Endothelial cell of umbilical vein (primary cell): ENCODE results near the gene CAMKK2. TPM values are rescaled to one million over a fixed set of nuclear protein-coding genes. Genes with fewer than 3 reads are reported as not detected.

Experiments used
- BruUV-seq: library from RNA; stranded (reverse); fragments of 400-500 nt; replicated peaks from 2 replicates; lab custom pipeline; 2021; lab: Mats Ljungman, UMichigan
- CTCF ChIA-PET: fragments of 300-600, 350-600 bp; sonication (Branson Sonifier 250); formaldehyde crosslinking; loops from one replicate; lab custom pipeline; 2021; ENCODE audit warnings: antibody characterized with exemption, inconsistent platforms; lab: Charles Lee
- POLR2A ChIA-PET: fragments of 300-600, 350-600 bp; sonication (Branson Sonifier 250); formaldehyde crosslinking; loops from one replicate; lab custom pipeline; 2021; ENCODE audit warnings: antibody characterized with exemption, inconsistent platforms; lab: Charles Lee
- DNase-seq: peaks from one replicate; pipeline ENCODE4 v3.0.0-alpha.2; 2011; ENCODE audit warnings: low read depth, low spot score
- FAIRE-seq: peaks from 2 replicates; lab custom pipeline; 2011; peaks lifted over from hg19 to GRCh38; lab: Jason Lieb, UNC
- H2AFZ ChIP-seq: 2 replicates; pipeline ENCODE4 v1.6.0; 2012; ENCODE audit warnings: low read depth, low read length, control low read depth, inconsistent platforms
- H3K27ac ChIP-seq: 2 replicates; pipeline ENCODE4 v1.5.1; 2011; ENCODE audit warnings: low read depth, mild to moderate bottlenecking, control low read depth, low read length, moderate library complexity; ENCODE audit not compliant: insufficient read depth
- H3K27me3 ChIP-seq, 2 experiments: 2 replicates each; pipeline versions ENCODE4 v1.6.0 to v1.6.1; 2011; ENCODE audit warnings: low read length in 2 of 2, mixed read lengths in 1 of 2; ENCODE audit not compliant: control insufficient read depth in 2 of 2, insufficient read depth in 2 of 2
- H3K36me3 ChIP-seq, 2 experiments: 2 replicates in 1 of 2; 3 replicates in 1 of 2; pipeline ENCODE4 v1.5.1; 2011; ENCODE audit warnings: low read length in 2 of 2, mild to moderate bottlenecking in 1 of 2, moderate library complexity in 1 of 2; ENCODE audit not compliant: control insufficient read depth in 2 of 2, insufficient read depth in 2 of 2; ENCODE audit errors: extremely low read depth in 1 of 2
- H3K4me1 ChIP-seq: 3 replicates; pipeline ENCODE4 v1.5.1; 2011; ENCODE audit warnings: mild to moderate bottlenecking, low read length; ENCODE audit not compliant: control insufficient read depth, insufficient read depth; ENCODE audit errors: extremely low read depth
- H3K4me2 ChIP-seq: 2 replicates; pipeline ENCODE4 v1.6.1; 2011; ENCODE audit warnings: low read length, control low read depth, mixed read lengths; ENCODE audit not compliant: insufficient read depth
- H3K4me3 ChIP-seq, 3 experiments: fragments of 200-600 bp in 1 of 3; sonication (generic), shearing (Covaris generic) in 1 of 3; replicated peaks in 1 of 3; 2 replicates each; pipeline ENCODE4 v1.5.1; 2011 to 2016; ENCODE audit warnings: control low read depth in 3 of 3, low read length in 3 of 3, mild to moderate bottlenecking in 2 of 3, inconsistent platforms in 1 of 3, low read depth in 1 of 3, moderate library complexity in 1 of 3; ENCODE audit not compliant: insufficient read depth in 1 of 3
- H3K79me2 ChIP-seq: 2 replicates; pipeline ENCODE4 v1.6.0; 2012; ENCODE audit warnings: low read length, inconsistent platforms; ENCODE audit not compliant: control insufficient read depth, insufficient read depth
- H3K9ac ChIP-seq: replicated peaks from 2 replicates; pipeline ENCODE3; 2011; ENCODE audit warnings: low read length, control low read depth; ENCODE audit not compliant: insufficient read depth; ENCODE audit errors: extremely low read depth
- H3K9me1 ChIP-seq: replicated peaks from 3 replicates; pipeline ENCODE4 v1.6.0; 2011; ENCODE audit warnings: mild to moderate bottlenecking, low read length; ENCODE audit not compliant: control insufficient read depth, insufficient read depth; ENCODE audit errors: extremely low read depth
- H3K9me3 ChIP-seq: replicated peaks from 2 replicates; pipeline ENCODE4 v1.5.1; 2012; ENCODE audit warnings: low read length, inconsistent platforms; ENCODE audit not compliant: control insufficient read depth, insufficient read depth
- H4K20me1 ChIP-seq: replicated peaks from 2 replicates; pipeline ENCODE3; 2011; ENCODE audit warnings: mild to moderate bottlenecking, low read length; ENCODE audit not compliant: control insufficient read depth, insufficient read depth; ENCODE audit errors: extremely low read depth
- CTCF ChIP-seq, 2 donors: IDR thresholded peaks; 1 replicate in 1 of 2; 2 replicates in 1 of 2; pipeline ENCODE4 v1.5.1; 2011; ENCODE audit warnings: low read length in 2 of 2, mild to moderate bottlenecking in 2 of 2, moderate library complexity in 2 of 2, control low read depth in 1 of 2, inconsistent platforms in 1 of 2, low read depth in 1 of 2; ENCODE audit not compliant: insufficient read depth in 1 of 2; ENCODE audit errors: extremely low read depth in 1 of 2
- EZH2 ChIP-seq: IDR thresholded peaks from 2 replicates; pipeline ENCODE4 v1.6.1; 2012; ENCODE audit warnings: borderline replicate concordance, low read depth, mild to moderate bottlenecking, moderate library complexity, low read length, inconsistent platforms; ENCODE audit not compliant: severe bottlenecking
- FOS ChIP-seq: IDR thresholded peaks from 2 replicates; pipeline ENCODE4 v1.6.1; 2011; ENCODE audit warnings: mild to moderate bottlenecking, low read length, moderate library complexity, borderline replicate concordance; ENCODE audit not compliant: insufficient read depth
- GATA2 ChIP-seq: IDR thresholded peaks from 2 replicates; pipeline ENCODE4 v1.7.0; 2011; ENCODE audit warnings: low read depth, mild to moderate bottlenecking, moderate library complexity, mixed read lengths, low read length; ENCODE audit not compliant: insufficient read length, insufficient read depth
- JUN ChIP-seq: IDR thresholded peaks from 2 replicates; pipeline ENCODE4 v1.6.1; 2011; ENCODE audit warnings: borderline replicate concordance, low read depth; ENCODE audit not compliant: insufficient read length, insufficient read depth
- MYC ChIP-seq: IDR thresholded peaks from one replicate; pipeline ENCODE4 v1.6.1; 2011; ENCODE audit warnings: mild to moderate bottlenecking, low read depth, low read length
- POLR2A ChIP-seq: IDR thresholded peaks from 2 replicates; pipeline ENCODE4 v1.6.1; 2012; ENCODE audit warnings: low read depth, mild to moderate bottlenecking, control low read depth, low read length
- POLR2AphosphoS5 ChIP-seq: IDR thresholded peaks from 2 replicates; pipeline ENCODE4 v1.6.1; 2012; ENCODE audit warnings: low read depth, mild to moderate bottlenecking, control low read depth, low read length, moderate library complexity; ENCODE audit not compliant: insufficient read depth
- dilution Hi-C: fragments of 300-500 bp; cut with MboI; formaldehyde crosslinking; loops from one replicate; pipeline ENCODE4 v1.15.0; 2019; ENCODE audit warnings: low sequenced_read_pairs; ENCODE audit not compliant: extremely low pct_ligation_motif_present
- intact Hi-C: fragments of 100-400 bp; cut with micrococcal nuclease; formaldehyde crosslinking; loops from one replicate; pipeline ENCODE4 v1.10.0; 2022
- polyA plus RNA-seq, 4 experiments: library from polyadenylated mRNA; depleted of rRNA in 3 of 4; stranded (reverse) in 3 of 4; unstranded in 1 of 4; fragments of >200 nt; gene quantifications; 2 replicates each; pipeline versions ENCODE4 v1.2.1 to v1.2.3, GENCODE V29; 2011 to 2012; ENCODE audit warnings: missing spikeins in 1 of 4
- total RNA-seq: library from RNA; stranded (reverse); gene quantifications from 2 replicates; pipeline ENCODE4 v1.2.3, GENCODE V29; 2021

The CAMKK2 gene
- total and polyA plus RNA-seq, 2 donors (not counting 3 experiments of a cell fraction or from before 2014, with no cell fraction given) = 32.5 to 45.0 TPM

DNA sequence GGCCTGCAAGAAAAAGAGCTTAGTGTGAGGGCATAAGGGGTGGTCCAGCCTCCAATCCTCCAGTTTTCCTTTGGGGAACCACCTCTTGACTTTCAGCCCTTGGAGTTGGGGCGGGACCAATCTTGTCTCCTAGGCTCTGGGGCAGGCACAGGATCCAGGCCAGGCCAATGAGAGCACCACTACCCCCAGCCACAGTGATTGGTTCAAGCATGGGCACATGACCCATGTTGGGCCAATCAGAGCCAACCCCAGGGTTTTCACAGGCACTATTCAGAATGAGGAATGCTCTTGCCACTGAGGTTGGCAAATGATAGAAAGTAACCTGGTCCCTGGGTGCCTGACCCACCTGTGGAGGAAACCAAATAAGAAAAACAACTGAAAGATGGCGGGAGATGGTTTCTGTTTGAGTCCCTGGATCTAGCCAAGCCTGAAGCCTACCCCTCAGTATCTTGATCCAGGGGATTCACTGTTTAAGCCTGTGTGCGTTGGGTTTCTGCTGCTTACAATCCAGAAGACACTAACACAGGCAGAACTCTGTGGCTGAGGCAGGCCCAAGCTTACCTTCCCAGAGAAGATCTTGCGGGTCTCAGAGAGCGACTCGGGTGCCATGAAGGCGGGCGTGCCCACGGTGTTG is 43.7 kb downstream of the CAMKK2 start:
- DNase-seq (no peak), FAIRE-seq (no peak)
- ChIA-PET POLR2A (no interaction called here), CTCF (no interaction called here)
- Histone ChIP-seq H2AFZ (no peak overlapping the region), H3K79me2 (no peaks in the 10 kb centered on the region), H4K20me1 (no peaks in the 10 kb centered on the region), H3K4me1 (no peaks in the 10 kb centered on the region), H3K4me3 (no peak overlapping the region), H3K9ac (no peak overlapping the region), H3K27me3 (no peaks in the 10 kb centered on the region), H3K9me3 (no peaks in the 10 kb centered on the region), H3K27ac (no peak overlapping the region), H3K36me3 (peaks cover 2 to 45% of the 10 kb centered on the region in 2 experiments), H3K9me1 (no peaks in the 10 kb centered on the region), H3K4me2 (no peak overlapping the region)
- dilution Hi-C loops = no loop called here
- TF ChIP-seq GATA2 (no peak), FOS (no peak), CTCF (IDR thresholded peaks at IDR 0.05; ENCODE audit: extremely low read depth in 1 of 2, insufficient read depth in 1 of 2, low read depth in 1 of 2, low read length in 2 of 2) (no peak)
- no TSS peak for BruUV-seq
- intact Hi-C loops = no loop called here

DNA sequence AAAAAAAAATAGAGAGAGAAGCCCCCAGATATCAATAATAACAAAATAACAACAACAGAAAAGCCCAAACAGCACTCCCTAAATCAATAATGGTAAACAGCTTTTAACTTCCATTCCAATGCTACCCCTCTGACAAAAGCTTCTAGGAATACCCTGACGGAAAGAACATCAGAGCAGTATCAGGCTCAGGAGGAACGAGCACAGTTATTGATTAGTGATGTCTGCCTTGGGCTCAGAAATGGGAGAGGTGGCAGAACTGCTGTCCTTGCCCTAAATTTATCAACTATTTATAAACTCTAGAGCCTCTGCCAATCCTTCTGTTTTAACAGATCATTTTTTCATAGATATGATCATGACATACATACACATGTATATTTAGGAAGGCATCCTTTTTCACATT is 44.7 kb downstream of the CAMKK2 start:
- no TSS peak for BruUV-seq
- intact Hi-C loops = no loop called here
- no peaks in the 10 kb centered on the region for H3K9me3 ChIP-seq
- dilution Hi-C loops = no loop called here
- H3K4me1 ChIP-seq = no peaks in the 10 kb centered on the region
- no peaks in the 10 kb centered on the region for H3K79me2 ChIP-seq
- H3K27me3 ChIP-seq = no peaks in the 10 kb centered on the region
- TF ChIP-seq MYC (no peak), JUN (no peak), EZH2 (no peak), FOS (no peak), POLR2AphosphoS5 (no peak), CTCF (IDR thresholded peaks at IDR 0.05; ENCODE audit: extremely low read depth in 1 of 2, insufficient read depth in 1 of 2, low read depth in 1 of 2, low read length in 2 of 2) (no peak), GATA2 (no peak), POLR2A (no peak)
- no peak overlapping the region for H3K9ac ChIP-seq
- H3K36me3 ChIP-seq = peaks cover 2 to 45% of the 10 kb centered on the region in 2 experiments
- no peak overlapping the region for H2AFZ ChIP-seq
- H3K4me2 ChIP-seq = no peak overlapping the region
- no peaks in the 10 kb centered on the region for H3K9me1 ChIP-seq
- FAIRE-seq (no peak), DNase-seq (no peak)
- H3K27ac ChIP-seq = no peak overlapping the region
- POLR2A ChIA-PET = no interaction called here
- CTCF ChIA-PET = no interaction called here
- no peak overlapping the region for H3K4me3 ChIP-seq
- H4K20me1 ChIP-seq = no peaks in the 10 kb centered on the region
